Measurements from ENCODE around the gene EVX2.

Gene EVX2

DNA sequence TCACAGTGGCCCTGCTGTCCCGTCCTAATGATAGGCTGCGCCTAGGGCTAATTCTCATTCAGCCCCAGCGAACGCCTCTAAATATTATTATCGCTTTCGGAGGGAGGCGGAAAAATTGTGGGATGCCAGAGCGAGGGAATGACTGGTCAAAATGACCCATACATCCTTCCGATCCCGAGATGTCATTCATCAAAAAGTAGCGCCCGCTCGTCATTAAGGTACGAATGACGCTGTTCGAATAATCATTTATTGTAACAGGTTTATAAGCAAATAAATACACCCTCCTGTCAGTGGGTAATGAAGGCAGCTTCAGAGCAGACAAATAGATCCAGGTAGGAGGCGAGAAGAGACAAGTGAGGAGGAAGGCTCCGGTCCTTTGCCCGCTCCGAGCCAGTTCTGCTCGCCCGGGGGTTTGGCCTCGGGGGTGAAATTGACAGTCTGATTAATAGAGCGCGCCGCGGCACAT is at the start of gene EVX2:
TSS of gene EVX2 (minus strand) at position 167 of the 466 bp plus-strand sequence. CDS start 186 bp downstream, outside the sequence.
- no peak for DNase-seq

- no peak for DNase-seq
Observed at GRCh38 chr2:176133389-176133788, 49.6 kb upstream of the EVX2 start.

- no peak for DNase-seq
Observed at GRCh38 chr2:176132205-176133171, 48.7 kb upstream of the EVX2 start.

DNA sequence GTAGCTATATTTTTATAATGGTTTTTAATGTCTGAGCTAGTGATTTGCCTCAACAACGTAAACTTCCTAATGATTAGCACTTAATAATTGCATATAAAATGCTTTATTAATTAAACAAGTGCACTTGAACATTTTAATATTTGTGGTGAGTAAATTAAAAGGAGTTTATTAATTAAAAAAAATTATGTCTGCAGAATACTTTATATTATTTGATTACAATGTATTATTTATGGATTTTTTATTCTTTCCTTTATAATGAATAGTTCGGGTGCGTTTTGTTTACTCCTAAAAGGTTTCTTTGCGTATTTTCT is 48.0 kb upstream of the EVX2 start:
- no peak for DNase-seq

DNA sequence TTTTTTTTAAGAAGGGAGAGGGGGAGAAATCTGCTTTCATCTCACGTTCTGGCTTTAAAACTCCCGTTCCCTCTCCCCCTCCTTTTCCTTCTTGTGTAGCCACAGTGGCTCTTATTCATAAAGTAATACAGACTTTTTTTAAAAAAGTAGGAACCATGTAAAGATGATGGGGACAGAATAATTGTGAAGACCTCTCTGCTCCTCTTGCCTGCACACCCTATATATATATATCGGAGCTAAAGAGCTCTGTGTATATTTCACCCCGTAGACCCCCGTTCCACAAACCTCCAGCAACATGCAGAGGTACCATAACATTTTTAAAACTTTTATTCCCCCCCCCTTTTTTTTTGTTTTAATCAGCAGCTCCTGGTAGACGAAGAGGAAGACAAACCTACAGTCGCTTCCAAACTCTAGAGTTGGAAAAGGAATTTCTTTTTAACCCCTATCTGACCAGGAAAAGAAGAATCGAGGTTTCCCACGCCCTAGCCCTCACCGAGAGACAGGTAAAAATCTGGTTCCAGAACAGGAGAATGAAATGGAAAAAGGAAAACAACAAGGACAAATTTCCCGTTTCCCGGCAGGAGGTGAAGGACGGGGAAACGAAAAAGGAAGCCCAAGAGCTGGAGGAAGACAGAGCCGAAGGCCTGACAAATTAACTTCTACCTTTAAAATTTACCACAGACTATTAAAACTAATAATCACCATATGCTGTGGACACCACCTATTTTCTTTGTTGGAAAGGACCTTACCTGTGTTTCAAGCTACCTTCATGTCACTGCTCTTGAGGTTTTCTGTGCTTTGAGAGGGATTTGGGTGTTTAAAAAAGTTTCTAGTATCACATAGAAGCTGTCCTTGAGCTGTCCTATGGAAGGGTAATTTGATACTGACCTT is 47.4 kb upstream of the EVX2 start:
- no peak for DNase-seq

GRCh38 chr2:176130147-176130956 is 46.6 kb upstream of the EVX2 start:
- DNase-seq = no peak

DNA sequence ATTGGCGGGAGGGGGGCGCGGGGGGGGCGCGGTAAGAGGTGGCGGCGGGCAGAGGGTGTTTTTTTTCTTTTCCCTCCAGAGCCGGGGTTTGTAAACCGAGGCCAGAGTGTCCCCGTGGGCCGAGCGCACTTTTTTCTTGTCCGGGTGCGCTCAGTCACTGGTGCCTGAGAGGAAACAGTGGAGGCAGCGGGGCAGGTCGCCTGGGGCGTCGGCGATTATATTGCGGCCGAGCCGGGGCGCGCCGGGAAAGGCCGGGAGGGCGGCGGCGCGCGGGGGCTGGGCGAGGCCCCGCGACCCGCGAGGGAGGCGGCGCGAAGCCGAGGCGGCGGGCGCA is 46.0 kb upstream of the EVX2 start:
- DNase-seq = no peak

DNA sequence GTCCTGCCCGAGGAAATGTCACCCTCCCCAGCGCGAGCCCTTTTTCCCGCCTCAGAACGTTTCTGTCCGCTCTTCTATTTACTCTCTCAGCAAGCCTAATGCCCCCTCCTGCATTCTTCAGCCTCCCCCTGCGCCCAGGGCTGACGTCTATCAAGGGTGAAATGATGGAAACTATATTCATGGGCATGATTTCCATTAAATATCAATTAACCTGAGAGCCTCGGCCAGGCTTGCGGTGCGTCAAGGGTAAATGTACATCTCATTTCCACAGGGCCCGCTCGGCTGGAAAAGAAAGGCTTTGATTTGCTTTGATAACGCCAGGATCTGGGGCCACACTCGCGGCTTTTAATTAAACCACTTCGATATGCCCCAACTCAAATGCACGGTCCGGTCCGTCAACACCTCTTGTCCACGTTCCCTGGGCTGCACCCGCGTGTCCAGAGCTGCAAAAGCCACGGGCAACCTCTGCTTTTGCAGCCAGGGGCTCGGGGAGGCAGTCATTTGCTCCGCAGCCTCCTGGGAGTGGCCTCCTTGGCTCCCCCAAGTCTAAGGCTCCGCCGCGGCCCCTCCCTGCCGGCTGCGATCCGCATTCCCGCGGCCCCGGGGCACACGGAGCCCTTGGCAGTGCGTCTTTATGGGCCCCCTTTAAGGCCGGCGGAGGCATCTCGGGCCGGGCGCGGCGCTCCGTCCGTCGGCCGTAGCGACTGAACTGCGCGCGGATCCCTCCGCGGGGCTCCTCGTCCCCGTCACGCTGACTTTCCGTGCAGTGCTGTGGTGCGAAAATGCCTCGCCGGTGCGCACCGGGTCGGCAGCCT is 45.4 kb upstream of the EVX2 start, which contains the start of gene HOXD8:
TSS of gene HOXD8 (plus strand) at position 724 of the 815 bp plus-strand sequence. CDS start 662 bp downstream, outside the sequence.
- DNase-seq = peak; percentile 47

- DNase-seq = no peak
Observed at GRCh38 chr2:176128172-176128981, 44.6 kb upstream of the EVX2 start.

DNA sequence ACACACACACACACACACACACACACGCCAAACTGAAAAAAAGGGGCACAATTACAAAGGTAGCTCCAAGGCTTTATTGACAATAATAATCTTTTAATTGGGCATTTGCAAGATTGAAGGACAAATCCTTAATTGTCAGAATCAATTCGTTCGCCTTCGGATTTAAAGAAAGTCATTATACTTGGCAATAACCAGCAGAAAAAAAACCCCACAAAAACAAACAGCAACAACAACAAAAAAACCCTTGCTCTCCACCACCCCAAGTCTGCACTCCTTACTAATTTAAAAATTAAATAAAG is 44.0 kb upstream of the EVX2 start:
- DNase-seq = no peak

DNA sequence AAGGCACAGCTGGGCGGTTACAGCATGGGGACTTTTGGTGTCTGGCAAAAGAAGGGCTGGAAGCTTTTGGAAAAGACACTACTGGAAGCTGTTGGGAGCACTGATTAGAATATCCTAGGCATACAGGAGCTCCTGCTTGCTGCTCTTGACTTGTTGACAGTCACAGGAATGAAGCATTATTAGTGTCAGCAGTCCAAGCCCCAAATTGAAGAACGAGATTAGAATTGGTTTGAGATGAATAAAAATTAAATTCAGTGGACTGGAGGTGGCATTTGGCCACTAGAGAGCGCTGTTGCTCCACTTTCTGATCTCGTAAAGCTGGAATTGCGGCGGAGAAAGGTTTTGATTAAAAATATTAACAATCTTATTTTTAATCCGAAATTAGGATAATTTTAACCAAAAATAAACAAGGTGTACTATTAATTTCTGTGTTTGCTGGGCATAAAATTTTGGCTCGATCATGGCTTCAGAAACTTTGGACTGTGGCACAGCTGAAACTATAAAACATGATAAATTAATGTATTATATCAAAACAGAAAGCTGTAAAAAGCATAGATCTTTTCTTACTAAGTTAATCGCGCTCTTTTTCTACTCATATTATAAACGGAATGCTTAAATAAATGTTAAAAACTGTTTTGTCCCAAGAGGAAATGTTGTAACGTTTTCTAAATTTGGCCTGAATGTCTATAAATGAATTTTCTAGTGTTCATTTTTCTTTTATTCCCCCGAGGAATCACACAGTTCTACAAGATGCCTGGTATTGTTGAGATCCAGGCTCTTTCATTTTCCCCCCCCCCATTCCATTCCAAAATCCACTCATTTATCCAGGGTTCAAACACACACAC is 43.4 kb upstream of the EVX2 start:
- no peak for DNase-seq

DNA sequence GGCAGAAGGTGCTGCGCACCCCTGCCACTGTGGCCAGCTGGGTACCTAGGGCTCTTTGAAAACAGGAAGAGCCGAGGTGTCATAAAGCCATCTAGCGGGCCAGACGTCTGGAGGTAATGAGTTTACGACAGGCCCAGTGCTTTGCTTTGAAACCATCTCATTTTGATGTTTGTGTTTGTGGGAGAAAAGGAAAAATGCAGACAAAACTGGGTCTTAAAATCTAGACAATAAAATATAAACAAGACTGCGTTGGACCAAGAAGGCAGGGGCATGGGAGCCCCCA is 42.0 kb upstream of the EVX2 start:
- no peak for DNase-seq

DNA sequence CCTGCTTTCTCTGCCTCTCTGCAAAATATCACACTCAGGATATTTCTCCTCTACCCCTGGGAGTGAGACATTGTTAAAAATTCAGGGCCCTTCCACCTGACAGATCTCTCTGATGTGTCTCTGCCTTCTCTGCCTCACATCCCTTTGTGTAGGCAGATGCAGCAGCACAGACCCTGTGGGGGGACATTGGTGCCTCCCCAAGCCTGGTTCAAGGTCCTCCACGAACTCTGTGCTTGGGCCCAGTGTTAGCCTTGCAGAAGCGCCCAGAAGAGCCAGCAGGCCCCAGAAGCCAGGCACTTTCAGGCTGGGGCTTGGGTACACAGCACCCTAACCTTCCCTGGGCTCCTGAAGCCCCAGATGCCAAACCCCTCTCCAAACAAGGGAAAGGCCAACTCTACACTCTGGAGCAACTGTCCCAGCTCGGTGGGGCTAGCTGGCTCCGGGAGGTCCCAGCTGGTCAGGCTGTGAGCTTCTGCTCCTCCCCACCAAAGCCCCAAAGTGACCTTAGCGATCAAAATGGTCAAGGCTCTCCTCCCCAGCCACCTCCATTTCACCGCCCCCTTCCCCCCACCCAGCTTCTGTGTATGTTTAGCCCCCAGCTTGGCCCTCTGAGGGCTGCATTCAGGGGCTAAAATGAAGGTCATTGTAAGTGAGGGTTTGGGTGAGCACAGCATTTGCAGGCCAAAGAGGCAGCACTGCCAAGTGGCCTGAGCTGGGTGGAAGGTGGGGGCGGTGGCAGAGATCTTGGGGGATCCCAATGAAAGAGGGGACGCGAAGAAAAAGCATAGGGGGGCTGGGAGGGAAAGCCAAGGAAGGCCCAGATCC is 41.4 kb upstream of the EVX2 start:
- no peak for DNase-seq

DNA sequence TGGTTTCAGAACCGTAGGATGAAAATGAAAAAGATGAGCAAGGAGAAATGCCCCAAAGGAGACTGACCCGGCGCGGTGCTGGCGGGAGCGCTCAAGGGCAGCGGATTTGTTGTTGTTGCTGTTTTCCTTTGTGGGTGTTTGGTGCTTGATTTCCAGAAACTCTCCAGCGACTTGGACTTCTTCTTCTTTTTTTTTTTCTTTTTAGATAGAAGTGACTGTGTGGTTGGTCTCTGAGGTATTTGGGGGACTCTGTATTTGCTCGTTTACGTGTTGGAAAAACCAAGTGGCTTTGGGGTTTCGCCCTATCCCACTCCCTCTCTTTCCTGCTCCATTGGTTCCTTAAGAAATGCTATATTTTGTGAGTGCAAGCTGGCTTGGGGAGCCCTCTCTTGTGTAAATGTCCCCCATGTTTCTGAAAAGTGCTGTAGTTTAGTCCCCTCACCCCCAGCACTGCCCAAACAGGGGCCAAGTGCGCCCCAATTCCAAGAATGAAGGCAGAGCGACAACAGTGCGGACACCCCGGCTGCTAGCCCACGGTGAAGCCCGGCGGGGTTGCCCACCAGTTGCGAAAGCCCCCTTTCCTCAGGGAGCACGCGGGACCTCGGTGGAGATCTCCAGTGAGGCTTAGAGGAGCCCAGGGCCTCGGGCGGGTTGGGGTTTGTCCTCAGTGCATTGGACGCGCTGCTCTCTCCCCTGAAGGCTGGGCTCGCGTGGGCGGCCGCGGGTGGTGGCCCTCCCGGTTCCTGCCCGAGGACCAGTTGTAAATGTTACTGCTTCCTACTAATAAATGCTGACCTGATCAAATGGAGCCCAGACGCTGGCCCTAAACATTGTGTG is 40.6 kb upstream of the EVX2 start:
- no peak for DNase-seq

- DNase-seq = no peak
Observed at GRCh38 chr2:176123411-176124109, 39.8 kb upstream of the EVX2 start.

DNA sequence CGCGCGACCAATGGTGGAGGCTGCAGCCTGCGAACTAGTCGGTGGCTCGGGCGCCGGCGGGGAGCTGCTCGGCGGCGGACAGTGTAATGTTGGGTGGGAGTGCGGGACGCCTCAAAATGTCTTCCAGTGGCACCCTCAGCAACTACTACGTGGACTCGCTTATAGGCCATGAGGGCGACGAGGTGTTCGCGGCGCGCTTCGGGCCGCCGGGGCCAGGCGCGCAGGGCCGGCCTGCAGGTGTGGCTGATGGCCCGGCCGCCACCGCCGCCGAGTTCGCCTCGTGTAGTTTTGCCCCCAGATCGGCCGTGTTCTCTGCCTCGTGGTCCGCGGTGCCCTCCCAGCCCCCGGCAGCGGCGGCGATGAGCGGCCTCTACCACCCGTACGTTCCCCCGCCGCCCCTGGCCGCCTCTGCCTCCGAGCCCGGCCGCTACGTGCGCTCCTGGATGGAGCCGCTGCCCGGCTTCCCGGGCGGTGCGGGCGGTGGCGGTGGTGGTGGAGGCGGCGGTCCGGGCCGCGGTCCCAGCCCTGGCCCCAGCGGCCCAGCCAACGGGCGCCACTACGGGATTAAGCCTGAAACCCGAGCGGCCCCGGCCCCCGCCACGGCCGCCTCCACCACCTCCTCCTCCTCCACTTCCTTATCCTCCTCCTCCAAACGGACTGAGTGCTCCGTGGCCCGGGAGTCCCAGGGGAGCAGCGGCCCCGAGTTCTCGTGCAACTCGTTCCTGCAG is 39.1 kb upstream of the EVX2 start, which contains the start of gene HOXD9:
TSS of gene HOXD9 (plus strand) at position 37 of the 728 bp plus-strand sequence. CDS start at position 87, 50 bp downstream.
- DNase-seq = no peak

DNA sequence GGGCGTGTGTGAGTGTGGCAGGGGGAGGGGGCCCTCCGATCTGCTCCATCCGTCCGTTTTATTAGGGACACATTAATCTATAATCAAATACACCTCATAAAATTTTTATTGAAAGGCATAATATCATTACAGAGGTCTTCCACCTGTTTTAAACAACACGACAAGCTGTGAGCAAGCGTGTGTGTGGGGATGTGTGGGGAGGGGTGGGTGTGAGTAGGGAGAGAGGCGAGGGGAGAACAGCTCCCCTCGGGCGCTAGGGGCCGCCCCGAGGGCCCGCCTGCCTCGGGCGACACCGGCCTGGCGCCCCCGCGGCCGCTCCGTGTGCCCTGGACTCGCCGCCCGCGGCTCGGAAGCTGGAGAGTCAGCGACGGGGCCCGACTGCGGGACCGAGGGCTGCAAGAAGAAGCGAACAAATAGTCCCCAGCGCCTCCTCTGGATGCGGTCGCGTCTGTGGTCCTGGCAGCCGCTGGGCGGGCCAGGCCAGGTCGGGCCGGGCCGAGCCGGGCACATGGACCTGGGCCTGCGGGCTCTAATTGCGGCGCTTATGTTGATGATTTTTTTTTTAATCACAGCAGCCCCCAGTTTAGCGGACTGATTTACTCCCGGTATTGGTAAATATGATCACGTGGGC is 38.4 kb upstream of the EVX2 start:
- no peak for DNase-seq

Measured in cortex of kidney (tissue), 1 donor.